GM18498 (cell line): ENCODE measurements around the gene NOTO.
"Not testable (repeated sequence)": the region's sequence is repeated elsewhere in the genome, so short reads cannot be mapped to it uniquely, and the experiment has no call there.

ENCODE experiments used
- ATAC-seq: cut with Tn5 transposase; IDR thresholded peaks from one replicate; pipeline ENCODE4 v1.9.1; 2021; ENCODE audit warnings: mild to moderate bottlenecking, moderate library complexity; ENCODE audit not compliant: unreplicated experiment

NOTO gene, protein sequence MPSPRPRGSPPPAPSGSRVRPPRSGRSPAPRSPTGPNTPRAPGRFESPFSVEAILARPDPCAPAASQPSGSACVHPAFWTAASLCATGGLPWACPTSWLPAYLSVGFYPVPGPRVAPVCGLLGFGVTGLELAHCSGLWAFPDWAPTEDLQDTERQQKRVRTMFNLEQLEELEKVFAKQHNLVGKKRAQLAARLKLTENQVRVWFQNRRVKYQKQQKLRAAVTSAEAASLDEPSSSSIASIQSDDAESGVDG

DNA sequence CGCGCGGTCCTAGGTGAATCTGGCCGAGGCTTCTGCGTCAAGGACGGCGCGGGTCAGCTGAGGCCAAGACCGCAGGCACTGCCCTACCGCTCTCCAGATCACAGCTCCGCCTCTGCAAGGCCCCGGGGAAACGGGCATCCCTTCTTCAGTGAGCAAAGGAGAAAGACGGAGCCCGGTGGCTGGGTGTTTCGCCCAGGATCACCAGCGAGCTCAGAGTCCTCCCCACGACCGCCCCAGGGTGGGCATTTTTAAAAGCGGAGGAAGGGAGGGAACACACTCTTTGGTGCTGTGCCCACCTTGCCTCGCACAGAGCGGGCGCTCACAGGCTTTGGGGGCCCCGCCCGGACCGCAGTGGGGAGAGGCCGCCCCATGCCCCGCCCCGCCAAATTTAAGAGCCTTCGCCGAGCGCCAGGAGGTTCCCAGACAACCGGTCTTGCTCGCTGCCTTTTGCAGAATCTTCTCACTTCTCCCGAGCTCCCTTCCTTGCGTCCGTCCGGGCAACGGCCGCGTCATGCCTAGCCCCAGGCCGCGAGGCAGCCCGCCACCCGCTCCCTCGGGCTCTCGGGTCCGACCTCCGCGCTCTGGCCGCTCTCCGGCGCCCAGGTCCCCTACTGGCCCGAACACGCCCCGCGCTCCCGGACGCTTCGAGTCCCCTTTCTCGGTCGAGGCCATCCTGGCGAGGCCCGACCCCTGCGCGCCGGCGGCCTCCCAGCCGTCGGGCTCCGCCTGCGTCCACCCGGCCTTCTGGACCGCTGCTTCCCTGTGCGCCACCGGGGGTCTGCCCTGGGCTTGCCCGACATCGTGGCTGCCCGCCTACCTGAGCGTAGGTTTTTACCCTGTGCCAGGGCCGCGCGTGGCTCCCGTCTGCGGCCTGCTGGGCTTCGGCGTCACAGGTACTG, at the start of gene NOTO:
NOTO (plus strand) TSS at position 419 of the 899 bp plus-strand sequence; CDS start at position 512, 93 bp downstream.
- no peak for ATAC-seq

DNA sequence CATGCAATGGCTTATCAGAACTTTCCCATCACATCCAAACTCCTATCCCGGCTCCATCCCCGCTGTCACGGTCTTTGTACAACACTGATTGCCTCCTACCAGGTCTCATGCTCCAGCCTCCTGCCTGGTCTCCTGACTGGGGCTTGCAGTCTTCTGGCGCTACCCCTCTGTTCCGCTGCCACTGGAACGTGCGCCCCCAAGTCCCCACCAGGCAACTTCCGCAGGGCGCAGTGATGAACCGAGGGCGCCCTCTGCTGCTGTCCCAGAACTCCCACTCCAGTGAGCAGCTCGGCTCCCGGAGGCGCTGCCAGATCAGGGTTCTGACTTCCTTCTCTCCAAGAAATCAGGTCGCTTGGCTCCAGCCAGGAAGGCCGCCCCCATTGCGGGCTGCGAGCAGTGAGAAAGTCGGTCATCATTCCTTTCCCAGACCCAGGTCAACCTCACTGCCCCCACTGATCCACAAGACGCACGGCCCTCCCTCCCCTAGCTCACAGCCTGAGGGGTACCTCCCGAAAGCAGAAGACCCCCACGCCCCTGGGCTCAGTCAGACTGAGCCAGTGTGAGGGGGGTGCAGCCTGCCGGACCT, 45.7 kb upstream of the NOTO start:
- ATAC-seq: no peak

DNA sequence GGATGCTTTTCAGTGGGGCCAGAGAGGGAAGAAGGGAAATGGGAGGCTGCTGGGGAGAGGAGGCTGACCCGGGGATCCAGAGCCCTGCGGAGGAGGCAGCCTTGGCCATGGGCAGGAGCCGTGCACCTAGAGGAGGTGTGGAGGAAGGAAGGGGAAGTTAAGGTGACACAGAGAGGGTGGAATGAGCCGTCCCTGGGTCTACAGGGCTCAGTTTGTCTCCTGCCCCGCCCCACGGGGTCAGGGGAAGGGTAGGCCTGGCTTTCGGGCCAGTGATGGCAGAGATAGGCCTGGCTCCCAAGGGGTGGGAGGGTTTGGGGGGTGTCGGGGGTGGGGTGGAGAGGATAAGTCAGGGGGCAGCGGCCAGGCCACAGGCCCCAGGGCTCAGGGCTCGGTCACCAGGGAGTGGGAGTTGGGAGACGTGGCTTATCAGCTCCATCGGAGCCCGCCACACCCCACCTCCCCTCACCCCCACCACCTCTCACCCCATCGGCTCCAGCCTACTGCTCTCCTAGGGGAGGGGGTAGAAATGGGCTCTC, 39.5 kb upstream of the NOTO start:
- ATAC-seq: no peak

DNA sequence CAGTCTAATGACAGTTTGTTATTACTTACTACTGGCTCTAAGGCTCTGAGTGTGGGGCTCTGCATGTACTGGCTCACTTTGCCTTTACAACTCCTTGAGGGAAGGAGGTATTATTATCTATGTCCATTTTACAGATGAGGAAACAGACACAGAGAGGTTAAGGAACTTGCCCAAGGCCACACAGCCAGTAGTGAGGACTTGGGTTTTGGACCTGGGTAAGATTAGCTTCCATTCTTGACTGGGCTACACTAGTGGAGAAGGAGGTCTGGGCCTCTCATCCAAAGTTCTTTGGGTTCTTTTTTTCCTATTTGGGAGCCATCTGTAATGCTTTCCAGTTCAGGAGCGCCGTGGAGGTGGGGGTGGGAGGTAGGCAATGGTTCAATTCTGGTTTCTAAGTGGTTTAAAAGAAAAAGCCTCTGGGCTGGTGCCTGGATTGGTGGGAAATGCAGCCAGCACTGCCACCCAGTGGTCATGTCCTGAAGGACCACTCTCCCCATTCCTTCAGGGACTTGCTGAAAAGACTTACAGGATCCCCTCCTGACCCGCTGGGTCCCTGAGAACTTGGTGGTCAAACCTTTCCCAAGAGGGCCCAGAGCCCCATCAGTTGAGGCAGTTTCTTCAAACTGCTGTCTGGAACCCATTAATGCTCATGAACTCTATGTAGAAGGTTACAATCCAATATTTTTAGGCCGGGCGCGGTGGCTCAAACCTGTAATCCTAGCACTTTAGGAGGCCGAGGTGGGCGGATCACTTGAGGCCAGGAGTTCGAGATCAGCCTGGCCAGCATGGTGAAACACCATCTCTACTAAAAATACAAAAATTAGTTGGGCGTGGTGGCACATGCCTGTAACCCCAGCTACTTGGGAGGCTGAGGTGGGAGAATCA, 38.6 kb upstream of the NOTO start:
- peak; percentile 85 for ATAC-seq

DNA sequence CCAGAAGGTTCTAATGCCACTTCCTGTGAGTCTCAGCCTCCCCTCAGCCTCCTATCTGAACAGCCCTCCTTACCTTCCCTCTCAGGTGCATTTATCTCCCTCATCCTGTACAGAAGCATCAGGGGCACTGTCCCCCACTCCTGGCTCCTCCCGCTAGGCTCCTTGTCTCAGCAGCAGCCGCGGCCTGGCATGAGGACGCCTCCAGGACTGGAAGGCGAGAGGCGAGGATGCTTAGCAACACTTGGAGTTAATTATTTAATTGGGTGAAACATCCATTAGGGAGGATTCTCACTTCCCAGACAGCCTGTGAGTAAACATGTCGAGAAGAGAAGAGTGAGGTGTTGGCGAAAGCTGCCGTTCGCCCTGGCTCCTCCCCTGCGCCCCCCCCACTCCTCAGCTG, 36.4 kb upstream of the NOTO start:
- ATAC-seq: not testable (repeated sequence)

DNA sequence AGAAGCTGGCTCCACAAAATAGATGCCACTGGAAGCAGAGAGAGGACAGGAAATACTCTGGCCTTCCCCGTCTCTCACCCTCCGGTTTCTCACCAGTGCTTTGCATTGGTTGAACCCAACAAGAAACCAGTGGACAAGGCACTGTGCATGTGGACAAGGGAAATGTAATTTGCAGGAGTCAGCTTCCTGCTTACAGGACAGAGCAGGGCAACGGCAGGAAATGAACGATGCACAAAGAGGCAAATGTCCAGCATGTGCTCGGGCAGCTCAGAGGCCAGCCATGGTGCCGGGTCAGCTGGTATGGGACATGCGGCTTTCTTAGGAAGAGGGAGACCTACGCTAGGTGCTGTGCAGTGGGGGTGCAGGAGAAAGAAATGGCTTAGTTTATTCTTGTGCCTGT, 35.6 kb upstream of the NOTO start:
- not testable (repeated sequence) for ATAC-seq

DNA sequence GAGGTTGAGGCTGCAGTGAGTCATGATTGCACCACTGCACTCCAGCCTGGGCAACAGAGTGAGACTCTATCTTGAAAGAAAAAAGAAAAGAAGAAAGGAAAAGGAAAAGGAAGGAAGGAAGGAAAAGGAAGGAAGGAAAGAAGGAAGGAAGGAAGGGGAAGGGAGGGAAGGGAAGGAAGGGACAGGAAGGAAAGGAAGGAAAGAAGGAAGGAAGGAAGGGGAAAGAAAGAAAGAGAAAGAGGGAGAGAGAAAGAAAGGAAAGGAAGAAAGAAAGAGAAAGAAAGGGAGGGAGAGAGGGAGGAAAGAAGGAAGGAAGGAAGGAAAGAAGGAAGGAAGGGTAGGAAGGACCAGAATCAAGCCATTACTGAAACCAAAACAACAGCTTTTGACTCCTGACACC, 34.0 kb upstream of the NOTO start:
- ATAC-seq: not testable (repeated sequence)

DNA sequence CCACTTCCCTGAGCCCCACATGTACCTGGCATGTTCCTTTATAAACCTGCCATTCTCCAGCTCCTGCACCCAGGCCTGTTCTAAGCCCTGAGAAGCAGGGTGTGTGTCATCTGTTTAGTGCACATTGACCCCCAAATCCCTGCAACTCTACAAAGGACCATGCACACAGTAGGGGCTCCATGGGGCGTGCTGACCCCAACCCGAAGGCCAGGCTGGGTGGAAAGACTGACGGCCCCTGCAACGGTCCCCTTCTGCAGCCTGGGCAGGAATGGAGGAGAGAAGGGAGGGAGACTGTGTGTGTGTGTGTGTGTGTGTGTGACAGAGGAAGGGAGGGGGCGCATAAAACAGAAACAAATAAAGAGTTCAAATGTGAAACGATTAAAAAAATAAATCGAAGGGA, 32.0 kb upstream of the NOTO start:
- ATAC-seq: not testable (repeated sequence)

DNA sequence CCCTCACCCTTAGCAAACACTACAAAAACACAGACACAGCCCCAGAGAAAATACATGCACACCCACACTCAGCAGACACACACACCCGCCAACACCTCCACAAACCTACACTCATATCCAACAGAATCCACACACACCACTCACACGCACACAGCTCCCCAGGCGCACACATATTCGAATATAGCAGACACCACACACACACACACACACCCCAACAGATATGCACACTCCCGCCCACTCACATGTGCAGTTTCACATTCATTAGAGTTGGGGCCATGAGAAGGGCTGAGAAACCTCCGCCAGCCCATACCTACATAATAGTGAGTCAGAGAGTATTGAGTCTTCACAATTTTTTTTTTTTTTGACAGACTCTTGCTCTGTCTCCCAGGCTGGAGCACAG, 29.4 kb upstream of the NOTO start:
- no peak for ATAC-seq

DNA sequence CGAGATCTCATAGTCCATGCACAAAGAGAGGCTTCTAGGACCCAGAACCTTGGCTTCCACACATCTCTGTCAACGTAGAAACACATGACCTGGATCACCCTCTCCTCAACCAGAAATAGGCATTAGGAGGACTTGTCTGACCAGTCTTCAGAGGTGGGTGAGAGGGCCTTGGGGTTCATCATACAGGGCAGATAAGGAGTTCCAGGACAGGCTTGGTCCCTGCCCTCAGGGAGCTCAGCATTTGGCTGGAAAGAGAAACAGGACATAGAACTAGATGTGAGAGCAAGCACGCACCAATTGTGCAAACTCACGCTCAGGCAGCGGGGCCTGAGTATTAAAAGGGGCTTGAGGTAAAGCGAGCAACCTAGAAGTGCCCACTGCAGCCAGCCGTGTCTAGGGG, 28.6 kb upstream of the NOTO start:
- no peak for ATAC-seq

DNA sequence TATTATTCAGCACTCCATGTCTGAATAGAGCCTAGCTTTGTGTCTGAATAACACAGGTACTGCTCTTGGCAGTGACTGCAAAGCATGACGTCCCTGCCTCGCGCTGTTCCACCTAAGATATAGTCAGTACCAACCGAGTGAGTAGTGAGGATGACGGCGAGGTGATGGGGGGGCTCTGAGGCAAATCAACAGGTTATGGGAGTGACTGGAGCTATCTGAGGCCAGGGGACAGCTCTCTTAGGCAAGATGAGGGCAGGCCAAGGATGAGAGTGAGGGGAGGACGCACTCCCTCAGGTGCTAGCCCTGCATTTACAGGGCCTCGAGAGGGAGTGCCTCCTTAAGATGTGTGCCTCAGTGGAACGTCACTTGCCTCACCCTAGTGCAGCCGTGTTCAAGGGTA, 28.1 kb upstream of the NOTO start:
- no peak for ATAC-seq

DNA sequence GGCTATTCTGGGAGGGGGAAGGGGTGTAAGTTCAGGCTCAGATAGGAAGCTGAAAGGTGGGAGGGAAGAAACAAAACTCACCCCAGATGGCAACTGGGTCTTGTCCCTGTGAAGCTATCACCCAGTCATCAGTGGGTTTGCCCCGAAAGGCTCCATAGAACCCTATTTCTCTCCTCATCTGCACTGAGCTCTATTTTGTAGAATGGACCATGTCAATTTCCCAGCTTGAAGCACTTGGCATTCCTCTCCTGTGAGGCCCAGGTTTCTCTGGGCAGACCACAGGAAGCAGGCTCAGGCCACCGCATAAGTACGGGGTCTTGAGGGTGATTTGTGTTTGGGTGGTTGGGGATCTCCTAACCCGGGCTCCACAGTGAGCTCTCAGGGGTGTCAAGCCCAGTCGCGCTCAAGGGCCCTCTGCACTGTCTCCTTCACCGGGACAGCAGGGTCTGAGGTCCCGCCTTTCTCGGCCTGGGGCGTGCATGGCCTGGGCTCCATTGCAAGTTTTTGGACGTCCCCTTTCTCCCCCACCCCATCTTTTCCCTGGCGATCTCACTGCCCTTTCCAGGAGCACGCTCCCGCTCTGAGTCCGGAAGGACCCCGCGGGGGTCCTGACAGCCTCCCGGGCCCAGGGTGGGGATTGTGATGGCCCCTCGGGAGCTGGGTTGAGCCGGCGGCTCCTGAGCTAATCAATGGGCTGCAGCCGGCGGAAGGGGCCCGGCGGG, 27.3 kb upstream of the NOTO start:
- no peak for ATAC-seq

DNA sequence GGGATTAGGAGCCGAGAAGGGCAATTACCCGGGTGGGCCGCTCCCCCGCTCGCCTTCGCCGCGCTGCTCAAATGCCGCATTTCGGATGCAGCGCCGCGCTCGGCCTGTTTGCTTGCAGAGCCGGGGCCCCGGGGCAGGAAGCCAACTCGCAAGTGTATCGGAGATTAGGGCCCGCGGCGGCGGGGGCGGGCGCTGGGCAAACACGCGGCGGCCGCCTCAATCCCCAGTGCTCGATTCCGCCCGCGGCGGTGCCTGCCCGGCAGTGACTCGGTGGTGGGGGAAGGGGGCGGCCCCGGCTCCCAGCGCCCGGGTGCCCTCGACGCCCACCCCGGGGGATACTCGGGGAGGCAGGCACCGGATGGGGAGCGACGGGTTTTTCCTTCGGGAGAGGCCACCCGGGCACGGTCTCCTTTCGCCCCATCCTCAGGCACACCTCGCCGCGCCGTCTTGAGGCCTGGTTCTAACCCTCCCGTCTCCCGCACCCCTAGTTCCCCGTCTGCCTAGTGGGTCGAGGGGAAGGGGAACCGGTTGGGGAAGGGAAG, 26.6 kb upstream of the NOTO start:
- peak; percentile 46 for ATAC-seq

DNA sequence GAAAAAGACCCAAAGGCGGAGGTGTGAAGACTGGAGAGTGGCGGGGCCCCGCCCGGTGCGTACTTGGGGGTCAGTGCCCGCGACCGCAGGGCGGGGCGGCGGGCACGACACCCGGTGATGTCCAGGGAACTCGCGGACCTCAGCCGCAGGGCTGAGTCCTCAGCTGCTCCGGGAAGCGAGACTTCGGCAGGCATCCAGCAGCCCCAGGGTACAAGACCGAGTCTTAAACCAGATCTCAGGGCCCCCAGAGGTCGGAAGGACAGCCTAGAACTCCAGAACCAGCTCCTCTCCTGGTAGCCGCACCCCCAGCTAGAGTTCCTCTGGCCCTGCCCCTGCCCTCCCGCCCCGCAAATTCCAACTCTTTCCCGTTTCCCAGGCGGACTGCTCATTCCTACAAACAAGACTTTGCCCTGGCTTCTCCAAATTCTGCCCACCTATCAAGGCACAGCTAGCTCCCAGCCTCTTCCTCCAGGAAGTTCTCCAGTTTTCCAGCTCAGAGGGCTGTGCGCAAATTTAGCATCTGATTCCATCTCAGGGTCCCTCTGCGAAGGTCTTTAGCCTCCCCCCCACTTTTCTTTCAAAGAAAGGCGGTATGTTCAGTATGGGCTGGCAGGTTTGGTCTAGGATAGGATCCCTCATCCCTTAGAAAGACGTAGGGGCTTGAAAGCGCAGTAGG, 26.0 kb upstream of the NOTO start:
- no peak for ATAC-seq

DNA sequence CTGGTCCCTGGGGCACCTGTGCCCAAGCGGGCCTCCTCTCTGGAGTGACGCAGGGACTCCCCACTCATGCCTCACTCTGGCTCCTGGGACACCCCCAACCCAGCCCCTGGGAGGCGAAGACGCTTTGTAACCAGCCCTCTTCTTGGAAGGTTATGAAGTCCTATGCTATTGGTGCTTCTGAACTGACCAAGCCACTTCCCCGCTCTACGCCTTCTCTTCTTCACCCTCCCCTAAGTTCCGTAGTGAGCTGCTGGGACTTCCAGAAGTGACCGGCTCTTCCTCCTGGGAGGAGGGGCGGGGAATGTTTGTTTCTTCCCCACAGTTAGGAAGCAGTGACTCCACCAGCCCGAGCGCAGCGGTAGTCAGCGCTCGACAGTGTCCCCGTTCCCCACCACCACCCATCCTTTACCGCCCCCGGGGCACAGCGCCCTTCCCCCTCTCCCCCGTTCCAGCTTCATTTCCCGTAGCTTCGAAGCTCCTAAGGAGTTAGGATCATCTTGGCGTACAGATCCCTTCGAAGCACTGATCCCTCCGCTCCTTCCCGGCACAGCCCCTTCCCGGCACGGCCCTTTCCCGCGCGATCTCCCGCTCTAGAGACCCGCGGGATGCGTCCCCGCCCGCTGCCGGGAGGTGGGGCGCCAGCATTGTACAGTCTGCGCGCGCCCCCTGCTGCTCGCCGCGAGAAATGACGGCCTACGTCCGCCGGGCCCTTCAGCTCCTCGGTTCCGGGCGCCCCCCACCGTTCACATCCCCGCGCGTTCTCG, 25.3 kb upstream of the NOTO start:
- peak; percentile 89 for ATAC-seq

DNA sequence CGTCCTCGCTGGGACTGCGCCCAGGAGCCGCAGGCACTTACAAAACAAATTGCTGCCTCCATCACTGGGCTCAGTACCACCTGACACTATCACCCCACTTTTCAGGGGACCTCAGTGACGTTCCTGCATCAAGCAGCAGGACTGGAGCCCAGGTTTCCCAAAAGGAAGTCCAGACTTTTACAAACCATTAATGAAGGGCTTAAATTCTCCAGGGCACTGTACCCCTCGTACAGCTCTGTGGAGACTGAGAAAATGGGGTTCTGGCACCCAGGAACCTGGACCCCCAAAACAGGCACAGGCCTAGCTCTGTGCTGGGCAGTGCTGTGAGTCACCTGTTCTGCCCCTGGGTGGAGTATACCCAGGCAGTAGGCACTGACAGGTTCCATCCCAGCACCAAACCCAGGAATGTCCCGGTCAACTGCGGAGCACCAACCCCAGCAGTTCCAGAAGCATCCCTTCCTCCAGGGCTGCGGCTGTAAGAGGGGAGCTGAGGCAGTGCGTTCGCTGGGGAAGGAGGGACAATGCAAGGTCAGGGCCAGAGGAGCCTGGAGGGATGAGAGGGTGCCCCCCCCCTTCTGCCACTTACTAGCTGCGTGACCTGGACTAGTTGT, 24.6 kb upstream of the NOTO start:
- ATAC-seq: peak; percentile 5

DNA sequence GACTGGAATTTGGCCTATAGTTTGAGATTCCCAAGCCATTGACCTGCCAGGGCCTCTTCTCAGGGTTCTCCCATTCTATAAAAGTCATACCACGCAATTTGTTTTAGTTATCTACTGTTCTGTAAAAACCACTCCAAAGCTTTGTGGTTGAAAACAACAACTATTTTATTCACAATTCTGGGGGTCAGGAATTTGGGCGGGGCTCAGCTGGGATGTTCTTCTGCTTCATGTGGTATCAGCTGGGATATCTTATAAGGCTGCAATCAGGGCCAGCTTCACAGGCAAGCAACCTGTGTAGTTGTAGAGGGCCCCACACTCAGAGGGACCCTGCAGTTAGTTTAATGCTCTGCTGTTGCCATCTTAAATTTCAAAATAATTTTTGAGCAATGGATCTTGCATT, 16.4 kb upstream of the NOTO start:
- ATAC-seq: no peak

DNA sequence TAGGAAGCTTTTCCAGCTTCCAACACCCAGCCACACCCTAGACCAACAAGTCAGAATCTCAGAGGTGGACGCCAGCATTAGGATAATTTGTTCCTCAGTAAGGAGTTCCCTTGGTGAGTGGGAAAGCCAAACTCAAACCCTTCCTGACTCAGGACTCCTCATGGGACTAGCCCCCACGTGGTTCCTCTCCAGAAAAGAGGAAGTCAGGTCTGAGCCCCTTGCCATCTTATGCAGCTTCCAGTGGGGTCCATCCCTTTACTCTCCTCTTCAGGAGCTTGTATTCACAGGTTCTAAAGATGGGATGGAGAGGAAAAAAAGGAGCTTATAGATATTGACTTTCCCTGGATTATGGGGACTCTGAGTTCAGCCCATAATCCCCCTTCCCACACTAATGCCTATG, 14.8 kb upstream of the NOTO start:
- ATAC-seq: no peak
